GM19240 (cell line): ENCODE results near the gene SEL1L3.
"Not testable (repeated sequence)": the region's sequence is repeated elsewhere in the genome, so short reads cannot be mapped to it uniquely, and the experiment has no call there.

ENCODE experiments used
- DNase-seq: peaks from one replicate; pipeline ENCODE4 v3.0.0; 2011; ENCODE audit warnings: low spot score; ENCODE audit not compliant: insufficient read length

Gene SEL1L3

GRCh38 chr4:25879991-25880651 is 17.3 kb upstream of the SEL1L3 start:
- no peak for DNase-seq

- no peak for DNase-seq
These were observed 16.8 kb upstream of the SEL1L3 start for GRCh38 chr4:25879587-25879986.

GRCh38 chr4:25879091-25879584 is 16.4 kb upstream of the SEL1L3 start:
- DNase-seq = no peak

- DNase-seq = no peak
These were observed 15.9 kb upstream of the SEL1L3 start for GRCh38 chr4:25878676-25879075.

GRCh38 chr4:25875281-25875745 is 12.5 kb upstream of the SEL1L3 start:
- no peak for DNase-seq

GRCh38 chr4:25874655-25875054 is 11.9 kb upstream of the SEL1L3 start:
- no peak for DNase-seq

GRCh38 chr4:25873632-25874129 is 10.9 kb upstream of the SEL1L3 start:
- no peak for DNase-seq

GRCh38 chr4:25872851-25873631 is 10.3 kb upstream of the SEL1L3 start:
- no peak for DNase-seq

- no peak for DNase-seq
These were observed 7.3 kb upstream of the SEL1L3 start for GRCh38 chr4:25870081-25870480.

GRCh38 chr4:25867781-25868294 is 5.0 kb upstream of the SEL1L3 start:
- DNase-seq = no peak

GRCh38 chr4:25866401-25866800 is 3.6 kb upstream of the SEL1L3 start:
- not testable (repeated sequence) for DNase-seq

GRCh38 chr4:25865586-25865985 is 2.8 kb upstream of the SEL1L3 start:
- no peak for DNase-seq

- DNase-seq = no peak
These were observed 1.1 kb upstream of the SEL1L3 start for GRCh38 chr4:25863831-25864418.

- DNase-seq = no peak
These were observed 578 bp upstream of the SEL1L3 start for GRCh38 chr4:25863347-25863784.

GRCh38 chr4:25861951-25862410 is 807 bp downstream of the SEL1L3 start:
- peak; percentile 11 for DNase-seq

GRCh38 chr4:25861280-25861950 is 1.4 kb downstream of the SEL1L3 start:
- DNase-seq = no peak

GRCh38 chr4:25860586-25861279 is 2.1 kb downstream of the SEL1L3 start:
- DNase-seq = no peak

- DNase-seq = peak; percentile 28
These were observed 3.2 kb downstream of the SEL1L3 start for GRCh38 chr4:25859429-25860148.

- DNase-seq = no peak
These were observed 4.9 kb downstream of the SEL1L3 start for GRCh38 chr4:25857851-25858400.
